Epithelial cell of esophagus (primary cell): Measurements from ENCODE around the gene STK11.

Experiments
- DNase-seq: peaks from one replicate; pipeline ENCODE4 v3.0.0; 2010; ENCODE audit warnings: low read depth
- H3K4me3 ChIP-seq: 2 replicates; pipeline ENCODE4 v1.5.1; 2011; ENCODE audit warnings: mild to moderate bottlenecking, low read length, control low read depth
- TF ChIP-seq, protein P1 (sequence below): IDR thresholded peaks from 2 replicates; pipeline ENCODE4 v1.5.1; 2011; ENCODE audit warnings: low read depth, mild to moderate bottlenecking, low read length, control low read depth, inconsistent platforms; ENCODE audit not compliant: insufficient read depth; ENCODE audit errors: missing control alignments

STK11 gene

DNA sequence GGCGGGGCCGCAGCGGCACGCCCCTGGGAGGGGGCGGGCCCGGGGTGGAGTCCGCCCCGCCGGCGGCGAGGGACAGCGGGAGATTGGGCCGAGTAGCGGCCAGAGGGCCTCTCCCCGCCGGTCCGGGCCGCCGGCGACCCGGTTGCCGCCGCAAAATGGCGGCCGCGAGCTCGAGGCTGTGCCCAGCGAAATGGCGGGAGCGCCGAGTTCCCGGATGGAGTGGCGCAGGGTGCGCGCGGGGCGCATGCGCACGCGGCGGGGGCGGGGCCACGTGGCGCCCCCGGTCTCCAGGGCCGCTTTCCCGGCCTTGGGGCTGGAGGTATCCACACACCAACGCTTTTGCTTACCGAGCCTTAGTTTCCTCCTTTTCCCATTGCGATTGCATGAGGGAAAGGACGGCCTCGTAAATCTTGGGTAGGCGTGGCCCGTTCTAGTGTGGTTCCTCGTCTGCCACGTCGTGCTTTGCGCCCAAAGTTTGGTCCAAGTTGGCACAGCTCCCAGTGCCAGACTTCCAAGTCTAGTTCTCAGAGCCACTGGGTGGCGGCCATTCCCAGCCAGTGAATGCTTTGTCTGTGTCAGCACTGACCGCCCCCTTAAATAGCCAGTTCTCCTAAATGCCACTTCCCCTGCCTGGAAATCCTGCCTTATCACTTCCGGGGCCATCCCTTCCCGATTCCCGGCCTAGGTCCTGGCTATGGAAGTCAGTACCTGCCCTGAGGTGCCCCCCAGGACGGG, 64.1 kb downstream of the STK11 start:
- DNase-seq, result peak; percentile 75
- peak overlapping the region; percentile 75 for H3K4me3 ChIP-seq
- TF ChIP-seq, protein P1, sequence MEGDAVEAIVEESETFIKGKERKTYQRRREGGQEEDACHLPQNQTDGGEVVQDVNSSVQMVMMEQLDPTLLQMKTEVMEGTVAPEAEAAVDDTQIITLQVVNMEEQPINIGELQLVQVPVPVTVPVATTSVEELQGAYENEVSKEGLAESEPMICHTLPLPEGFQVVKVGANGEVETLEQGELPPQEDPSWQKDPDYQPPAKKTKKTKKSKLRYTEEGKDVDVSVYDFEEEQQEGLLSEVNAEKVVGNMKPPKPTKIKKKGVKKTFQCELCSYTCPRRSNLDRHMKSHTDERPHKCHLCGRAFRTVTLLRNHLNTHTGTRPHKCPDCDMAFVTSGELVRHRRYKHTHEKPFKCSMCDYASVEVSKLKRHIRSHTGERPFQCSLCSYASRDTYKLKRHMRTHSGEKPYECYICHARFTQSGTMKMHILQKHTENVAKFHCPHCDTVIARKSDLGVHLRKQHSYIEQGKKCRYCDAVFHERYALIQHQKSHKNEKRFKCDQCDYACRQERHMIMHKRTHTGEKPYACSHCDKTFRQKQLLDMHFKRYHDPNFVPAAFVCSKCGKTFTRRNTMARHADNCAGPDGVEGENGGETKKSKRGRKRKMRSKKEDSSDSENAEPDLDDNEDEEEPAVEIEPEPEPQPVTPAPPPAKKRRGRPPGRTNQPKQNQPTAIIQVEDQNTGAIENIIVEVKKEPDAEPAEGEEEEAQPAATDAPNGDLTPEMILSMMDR, result peak; percentile 14

DNA sequence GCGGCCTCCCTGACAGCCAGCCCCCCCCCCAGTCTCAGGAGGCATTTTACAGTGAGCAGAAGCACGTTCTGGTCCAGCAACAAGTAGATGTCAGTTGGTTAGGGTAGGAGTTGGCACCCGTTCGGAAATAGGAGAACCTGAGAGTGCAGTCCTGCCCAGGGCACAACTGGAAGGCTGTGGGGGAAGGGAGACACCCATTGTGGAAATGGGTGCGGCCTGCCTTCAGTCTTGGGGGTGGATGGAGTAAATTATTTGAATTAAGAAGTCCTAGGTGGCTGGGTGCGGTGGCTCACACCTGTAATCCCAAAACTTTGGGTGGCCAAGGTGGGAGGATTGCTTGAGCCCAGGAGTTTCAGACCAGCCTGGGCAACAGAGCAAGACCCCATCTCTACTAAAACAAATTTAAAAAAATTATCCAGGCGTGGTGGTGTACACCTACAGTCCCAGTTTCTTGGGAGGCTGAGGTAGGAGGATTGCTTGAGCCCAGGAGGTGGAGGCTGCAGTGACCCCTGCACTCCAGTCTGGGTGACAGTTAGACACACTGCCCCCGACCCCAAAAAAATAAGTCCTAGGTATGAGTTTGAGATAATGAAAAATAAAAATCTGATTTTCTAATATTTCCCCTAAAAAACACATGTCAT, 64.8 kb downstream of the STK11 start:
- TF ChIP-seq, protein P1, result no peak
- no peak for DNase-seq
- peak overlapping the region; percentile 75 for H3K4me3 ChIP-seq

DNA sequence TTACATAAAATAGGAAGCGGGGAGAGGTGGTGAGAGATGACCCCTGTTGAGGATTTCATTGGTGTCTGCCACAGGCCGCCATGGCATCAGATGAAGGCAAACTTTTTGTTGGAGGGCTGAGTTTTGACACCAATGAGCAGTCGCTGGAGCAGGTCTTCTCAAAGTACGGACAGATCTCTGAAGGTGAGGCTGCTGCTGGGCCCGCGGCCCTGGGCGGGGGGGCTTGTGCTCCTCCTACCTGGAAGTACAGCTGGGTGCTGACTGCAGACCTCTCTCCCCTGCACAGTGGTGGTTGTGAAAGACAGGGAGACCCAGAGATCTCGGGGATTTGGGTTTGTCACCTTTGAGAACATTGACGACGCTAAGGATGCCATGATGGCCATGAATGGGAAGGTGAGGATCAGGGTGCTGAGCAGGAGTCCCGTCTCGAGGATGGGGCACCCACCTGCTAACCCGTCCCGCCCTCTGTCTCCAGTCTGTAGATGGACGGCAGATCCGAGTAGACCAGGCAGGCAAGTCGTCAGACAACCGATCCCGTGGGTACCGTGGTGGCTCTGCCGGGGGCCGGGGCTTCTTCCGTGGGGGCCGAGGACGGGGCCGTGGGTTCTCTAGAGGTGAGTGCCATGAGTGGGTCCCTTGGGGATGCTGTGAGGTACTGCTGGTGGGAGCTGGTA, 65.4 kb downstream of the STK11 start:
- no peak for DNase-seq
- TF ChIP-seq, protein P1, result no peak
- peak overlapping the region; percentile 75 for H3K4me3 ChIP-seq

DNA sequence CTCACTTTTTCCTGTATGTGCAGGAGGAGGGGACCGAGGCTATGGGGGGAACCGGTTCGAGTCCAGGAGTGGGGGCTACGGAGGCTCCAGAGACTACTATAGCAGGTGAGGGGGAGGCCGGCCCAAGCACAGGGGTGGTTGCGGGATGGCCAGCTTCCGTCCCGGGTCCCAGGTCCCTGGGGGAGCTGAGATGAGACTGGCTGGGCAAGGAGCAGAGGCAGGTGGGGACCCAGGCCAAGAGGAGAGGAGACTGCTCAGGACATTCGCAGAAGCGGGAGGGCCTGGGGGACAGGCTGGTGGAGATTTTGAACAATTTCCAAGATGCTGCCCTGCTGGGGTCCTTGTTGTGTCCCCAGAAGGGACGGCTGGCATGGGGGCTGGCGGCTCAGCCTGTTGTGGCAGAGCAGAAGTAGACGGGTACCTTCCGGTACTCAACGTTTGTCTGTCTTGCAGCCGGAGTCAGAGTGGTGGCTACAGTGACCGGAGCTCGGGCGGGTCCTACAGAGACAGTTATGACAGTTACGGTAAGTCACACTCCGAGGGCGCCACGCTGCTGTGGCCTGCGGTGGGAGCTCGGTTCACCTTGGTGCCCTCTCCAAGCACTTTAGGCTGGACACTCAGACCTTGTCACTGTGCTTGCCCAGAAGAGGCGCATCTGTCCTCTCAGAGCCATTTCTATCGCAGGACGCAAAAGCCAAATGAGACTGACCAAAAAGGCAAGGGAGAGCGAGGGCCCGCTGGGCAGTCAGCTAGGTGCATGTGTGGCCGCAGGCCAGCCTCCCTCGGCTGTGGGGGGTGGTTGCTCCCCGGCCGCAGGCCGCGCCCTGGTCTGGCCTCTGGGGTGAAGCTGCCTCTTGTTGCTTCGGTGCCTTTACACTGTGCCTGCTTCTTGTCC, 66.2 kb downstream of the STK11 start:
- no peak overlapping the region for H3K4me3 ChIP-seq
- DNase-seq, result no peak
- TF ChIP-seq, protein P1, result no peak

DNA sequence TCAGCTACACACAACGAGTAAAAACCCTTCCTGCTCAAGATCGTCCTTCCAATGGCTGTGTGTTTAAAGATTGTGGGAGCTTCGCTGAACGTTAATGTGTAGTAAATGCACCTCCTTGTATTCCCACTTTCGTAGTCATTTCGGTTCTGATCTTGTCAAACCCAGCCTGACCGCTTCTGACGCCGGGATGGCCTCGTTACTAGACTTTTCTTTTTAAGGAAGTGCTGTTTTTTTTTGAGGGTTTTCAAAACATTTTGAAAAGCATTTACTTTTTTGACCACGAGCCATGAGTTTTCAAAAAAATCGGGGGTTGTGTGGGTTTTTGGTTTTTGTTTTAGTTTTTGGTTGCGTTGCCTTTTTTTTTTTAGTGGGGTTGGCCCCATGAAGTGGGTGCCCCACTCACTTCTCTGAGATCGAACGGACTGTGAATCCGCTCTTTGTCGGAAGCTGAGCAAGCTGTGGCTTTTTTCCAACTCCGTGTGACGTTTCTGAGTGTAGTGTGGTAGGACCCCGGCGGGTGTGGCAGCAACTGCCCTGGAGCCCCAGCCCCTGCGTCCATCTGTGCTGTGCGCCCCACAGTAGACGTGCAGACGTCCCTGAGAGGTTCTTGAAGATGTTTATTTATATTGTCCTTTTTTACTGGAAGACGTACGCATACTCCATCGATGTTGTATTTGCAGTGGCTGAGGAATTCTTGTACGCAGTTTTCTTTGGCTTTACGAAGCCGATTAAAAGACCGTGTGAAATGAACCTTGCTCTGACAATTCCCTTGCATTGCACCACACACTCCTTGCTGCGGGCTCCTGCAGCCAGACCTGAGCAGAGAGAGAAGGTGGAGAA, 67.1 kb downstream of the STK11 start:
- DNase-seq, result no peak
- H3K4me3 ChIP-seq, result no peak overlapping the region
- TF ChIP-seq, protein P1, result no peak

DNA sequence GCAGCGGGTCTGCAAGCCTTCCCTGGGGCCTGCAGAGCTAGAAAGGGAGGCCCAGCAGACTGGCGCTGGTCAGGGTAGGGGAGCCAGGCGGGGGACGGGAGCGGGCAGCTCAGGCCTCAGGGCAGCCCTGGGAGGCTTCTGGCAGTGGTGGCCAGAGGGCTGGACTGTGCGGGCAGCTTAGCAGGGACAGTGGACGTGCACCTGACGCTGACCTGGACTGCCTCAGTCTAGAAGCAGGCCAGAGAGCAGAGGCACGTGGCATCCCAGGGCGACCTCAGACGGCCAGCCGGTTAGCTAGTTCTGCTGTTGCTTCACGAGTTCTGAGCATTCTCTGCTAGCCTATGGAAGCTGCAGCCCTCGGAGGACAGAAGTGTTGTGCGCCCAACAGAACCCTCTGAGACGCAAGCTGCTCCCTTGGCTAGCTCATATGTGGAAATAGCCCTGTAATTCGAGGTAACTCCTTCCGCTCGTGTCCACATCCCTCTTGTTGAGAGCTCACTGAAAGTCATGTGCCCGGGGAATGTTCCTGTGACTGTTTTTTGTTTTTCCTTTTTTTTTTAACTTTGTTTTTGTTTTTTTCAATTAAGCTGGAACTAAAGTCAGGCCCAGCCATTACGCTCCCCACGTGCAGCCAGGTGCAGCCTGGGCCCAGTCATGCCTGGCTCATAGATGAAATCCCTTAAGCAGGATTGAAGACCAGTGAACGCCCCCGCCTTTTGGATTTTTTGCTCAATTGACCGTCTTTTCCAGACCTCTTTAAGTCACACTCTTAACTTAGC, 67.9 kb downstream of the STK11 start:
- H3K4me3 ChIP-seq, result no peak overlapping the region
- TF ChIP-seq, protein P1, result no peak
- DNase-seq, result no peak
